DMS114 treated with DMSO at 0.1 percent for 48 hours (cell line): ENCODE measurements around the gene IL36A.

ENCODE experiments used
- DNase-seq: peaks from one replicate; lab custom pipeline; 2025; ENCODE audit not compliant: unreplicated experiment; lab: John Stamatoyannopoulos, UW

The IL36A gene

GRCh38 chr2:113046465-113046864, 41.2 kb downstream of the IL36A start:
- DNase-seq = no peak

- DNase-seq = no peak
Observed at GRCh38 chr2:113050921-113051895, 45.9 kb downstream of the IL36A start.

GRCh38 chr2:113052396-113052917, 47.2 kb downstream of the IL36A start, which contains the start of gene IL36B:
Gene IL36B (minus strand): TSS chr2:113052867.
- no peak for DNase-seq

GRCh38 chr2:113053666-113054065, 48.4 kb downstream of the IL36A start:
- no peak for DNase-seq

GRCh38 chr2:113054066-113054465, 48.8 kb downstream of the IL36A start:
- DNase-seq = no peak

GRCh38 chr2:113056521-113056920, 51.3 kb downstream of the IL36A start:
- no peak for DNase-seq

- no peak for DNase-seq
Observed at GRCh38 chr2:113057117-113057516, 51.9 kb downstream of the IL36A start.
